ENCODE results near the gene ITPK1.

- TF ChIP-seq CTCF (conservative IDR thresholded peaks at IDR 0.05) (no peak), EZH2 (IDR thresholded peaks at IDR 0.05; ENCODE audit: low read depth) (no peak)
Observed at GRCh38 chr14:93110856-93111419, 4.8 kb downstream of the ITPK1 start.
